Activated CD8-positive, alpha-beta T cell treated with anti-CD3 and anti-CD28 coated beads, Interleukin-2, amount 10 ng/mL, durations not matched to agents 7 days and 5 days (primary cell): ENCODE measurements around the gene CEP89. TPM values are rescaled to one million over a fixed set of nuclear protein-coding genes. Genes with fewer than 3 reads are reported as not detected.
"Not testable (repeated sequence)": the region's sequence is repeated elsewhere in the genome, so short reads cannot be mapped to it uniquely, and the experiment has no call there.

Experiments used
- ATAC-seq: fragments of 150-1000 bp; cut with Tn5 transposase; one replicate; pipeline ENCODE4 v1.10.0; 2021; ENCODE audit warnings: moderate library complexity
- CTCF ChIA-PET: fragments of 350-600 bp; sonication (Branson Sonifier 250); formaldehyde crosslinking; loops from one replicate; lab custom pipeline; 2021; ENCODE audit warnings: antibody characterized with exemption; lab: Charles Lee
- POLR2A ChIA-PET: fragments of 350-600 bp; sonication (Branson Sonifier 250); formaldehyde crosslinking; loops from one replicate; lab custom pipeline; 2021; ENCODE audit warnings: antibody characterized with exemption; lab: Charles Lee
- DNase-seq: peaks from one replicate; pipeline ENCODE4 v3.0.0-alpha.2; 2020
- H3K27ac Mint-ChIP-seq: one replicate; pipeline ENCODE4 v1.8.0; 2021; ENCODE audit warnings: mild to moderate bottlenecking, mixed read lengths
- H3K27me3 Mint-ChIP-seq: one replicate; pipeline ENCODE4 v1.8.0; 2021; ENCODE audit warnings: low read depth, mixed read lengths
- H3K36me3 Mint-ChIP-seq: one replicate; pipeline ENCODE4 v1.8.0; 2021; ENCODE audit warnings: low read depth, mixed read lengths
- H3K4me1 Mint-ChIP-seq: one replicate; pipeline ENCODE4 v1.8.0; 2021; ENCODE audit warnings: low read depth, mixed read lengths
- H3K4me3 Mint-ChIP-seq: one replicate; pipeline ENCODE4 v1.8.0; 2021; ENCODE audit warnings: mild to moderate bottlenecking, mixed read lengths
- H3K9me3 Mint-ChIP-seq: one replicate; pipeline ENCODE4 v1.8.0; 2022; ENCODE audit warnings: mixed read lengths; ENCODE audit not compliant: insufficient read depth
- total RNA-seq, 2 experiments: library from RNA; stranded (reverse); gene quantifications; one replicate each; pipeline ENCODE4 v1.2.3, GENCODE V29; 2021

Gene CEP89
- total RNA-seq, 2 experiments from 2014 or later = 20.0 to 23.2 TPM

- no peak overlapping the region for H3K4me3 Mint-ChIP-seq
- no peaks in the 10 kb centered on the region for H3K27me3 Mint-ChIP-seq
- no peaks in the 10 kb centered on the region for H3K4me1 Mint-ChIP-seq
- DNase-seq (no peak), ATAC-seq (no peak)
- no peak overlapping the region for H3K27ac Mint-ChIP-seq
- POLR2A ChIA-PET = no interaction called here
- H3K36me3 Mint-ChIP-seq = no peaks in the 10 kb centered on the region
- H3K9me3 Mint-ChIP-seq = no peaks in the 10 kb centered on the region
- CTCF ChIA-PET = no interaction called here
Observed at GRCh38 chr19:32852216-32852615, 119.5 kb downstream of the CEP89 start.

DNA sequence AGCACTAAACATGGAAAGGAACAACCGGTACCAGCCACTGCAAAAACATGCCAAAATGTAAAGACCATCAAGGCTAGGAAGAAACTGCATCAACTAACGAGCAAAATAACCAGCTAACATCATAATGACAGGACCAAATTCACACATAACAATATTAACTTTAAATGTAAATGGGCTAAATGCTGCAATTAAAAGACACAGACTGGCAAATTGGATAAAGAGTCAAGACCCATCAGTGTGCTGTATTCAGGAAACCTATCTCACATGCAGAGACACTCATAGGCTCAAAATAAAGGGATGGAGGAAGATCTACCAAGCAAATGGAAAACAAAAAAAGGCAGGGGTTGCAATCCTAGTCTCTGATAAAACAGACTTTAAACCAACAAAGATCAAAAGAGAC is 123.7 kb downstream of the CEP89 start:
- CTCF ChIA-PET, ATAC-seq: not testable (repeated sequence)

DNA sequence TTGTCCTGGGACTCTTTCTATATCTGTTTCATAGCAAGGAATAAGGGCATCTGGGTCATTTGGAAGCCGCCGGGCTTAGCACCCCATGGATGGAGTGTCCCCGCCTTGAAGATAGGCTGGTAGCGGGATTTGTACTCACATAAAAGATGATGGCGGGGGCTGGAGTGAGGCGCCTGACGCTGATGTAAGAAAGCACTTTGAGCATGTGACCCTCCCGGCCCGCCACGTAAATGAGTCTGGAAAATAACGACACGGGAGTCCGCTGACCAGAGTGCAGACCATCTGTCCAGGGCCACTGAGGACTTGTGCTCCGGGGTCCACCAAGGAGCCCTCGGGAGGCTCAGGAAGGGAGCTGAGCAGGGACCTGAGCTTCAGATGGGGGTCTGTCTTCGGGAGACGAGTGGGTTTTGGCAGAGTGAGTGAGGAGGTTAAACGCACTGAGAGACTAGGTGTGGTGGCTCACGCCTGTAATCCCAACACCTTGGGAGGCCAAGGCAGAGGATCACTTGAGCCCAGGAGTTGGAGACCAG is 128.0 kb downstream of the CEP89 start:
- H3K4me1 Mint-ChIP-seq = no peaks in the 10 kb centered on the region
- peaks cover 13% of the 10 kb centered on the region for H3K9me3 Mint-ChIP-seq
- H3K36me3 Mint-ChIP-seq = no peaks in the 10 kb centered on the region
- H3K27me3 Mint-ChIP-seq = no peaks in the 10 kb centered on the region
- POLR2A ChIA-PET = no interaction called here
- CTCF ChIA-PET = no interaction called here
- no peak overlapping the region for H3K4me3 Mint-ChIP-seq
- ATAC-seq = no peak
- no peak for DNase-seq
- H3K27ac Mint-ChIP-seq = no peak overlapping the region

More for the DNA sequence above, 123.7 kb downstream of the CEP89 start:
- H3K36me3 Mint-ChIP-seq, H3K4me3 Mint-ChIP-seq, H3K9me3 Mint-ChIP-seq, DNase-seq, H3K27me3 Mint-ChIP-seq, H3K27ac Mint-ChIP-seq, H3K4me1 Mint-ChIP-seq, POLR2A ChIA-PET: not testable (repeated sequence)

- no peaks in the 10 kb centered on the region for H3K27me3 Mint-ChIP-seq
- H3K9me3 Mint-ChIP-seq = peaks cover 13% of the 10 kb centered on the region
- POLR2A ChIA-PET = no interaction called here
- DNase-seq (no peak), ATAC-seq (no peak)
- CTCF ChIA-PET = no interaction called here
- H3K4me3 Mint-ChIP-seq = no peak overlapping the region
- H3K27ac Mint-ChIP-seq = no peak overlapping the region
- no peaks in the 10 kb centered on the region for H3K36me3 Mint-ChIP-seq
- H3K4me1 Mint-ChIP-seq = no peaks in the 10 kb centered on the region
Observed at GRCh38 chr19:32842061-32842460, 129.7 kb downstream of the CEP89 start.

DNA sequence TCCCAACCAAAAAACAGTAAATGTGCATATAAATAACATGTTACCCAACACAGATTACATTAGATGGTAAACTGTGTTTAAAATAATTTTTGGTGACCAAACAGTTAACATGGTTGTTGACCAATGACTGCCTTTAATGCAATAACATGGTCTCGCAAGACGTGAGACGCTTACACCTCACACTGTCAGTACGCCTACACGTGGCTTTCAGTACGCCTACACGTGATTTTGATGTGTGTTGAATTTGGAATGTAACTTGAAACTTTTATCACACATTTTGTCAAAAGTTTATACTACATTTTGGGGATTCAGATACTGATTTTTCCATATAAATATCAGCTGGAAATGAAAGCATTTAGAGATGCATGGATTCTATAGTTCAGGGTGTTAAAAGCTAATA is 134.2 kb downstream of the CEP89 start:
- H3K36me3 Mint-ChIP-seq = no peaks in the 10 kb centered on the region
- ChIA-PET POLR2A (no interaction called here), CTCF (no interaction called here)
- DNase-seq = no peak
- H3K27me3 Mint-ChIP-seq = no peaks in the 10 kb centered on the region
- ATAC-seq = no peak
- no peak overlapping the region for H3K27ac Mint-ChIP-seq
- H3K4me1 Mint-ChIP-seq = no peaks in the 10 kb centered on the region
- no peak overlapping the region for H3K4me3 Mint-ChIP-seq
- peaks cover 13% of the 10 kb centered on the region for H3K9me3 Mint-ChIP-seq

DNA sequence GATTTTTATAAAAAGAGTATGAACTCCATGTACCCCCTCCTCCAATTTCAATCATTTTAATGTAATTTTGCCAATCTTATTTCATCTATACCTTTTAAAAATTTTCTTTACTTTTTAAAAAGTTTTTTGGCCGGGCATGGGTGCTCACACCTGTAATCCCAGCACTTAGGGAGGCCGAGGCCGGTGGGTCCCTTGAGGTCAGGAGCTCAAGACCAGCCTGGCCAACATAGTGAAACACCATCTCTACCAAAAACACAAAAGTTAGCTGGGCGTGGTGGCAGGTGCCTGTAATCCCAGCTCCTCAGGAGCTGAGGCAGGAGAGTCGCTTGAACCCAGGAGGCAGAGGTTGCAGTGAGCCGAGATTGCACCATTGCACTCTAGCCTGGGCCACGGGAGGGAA is 138.4 kb downstream of the CEP89 start:
- H3K27me3 Mint-ChIP-seq, CTCF ChIA-PET, H3K36me3 Mint-ChIP-seq, POLR2A ChIA-PET, H3K27ac Mint-ChIP-seq, ATAC-seq, H3K4me3 Mint-ChIP-seq, DNase-seq, H3K9me3 Mint-ChIP-seq, H3K4me1 Mint-ChIP-seq: not testable (repeated sequence)

DNA sequence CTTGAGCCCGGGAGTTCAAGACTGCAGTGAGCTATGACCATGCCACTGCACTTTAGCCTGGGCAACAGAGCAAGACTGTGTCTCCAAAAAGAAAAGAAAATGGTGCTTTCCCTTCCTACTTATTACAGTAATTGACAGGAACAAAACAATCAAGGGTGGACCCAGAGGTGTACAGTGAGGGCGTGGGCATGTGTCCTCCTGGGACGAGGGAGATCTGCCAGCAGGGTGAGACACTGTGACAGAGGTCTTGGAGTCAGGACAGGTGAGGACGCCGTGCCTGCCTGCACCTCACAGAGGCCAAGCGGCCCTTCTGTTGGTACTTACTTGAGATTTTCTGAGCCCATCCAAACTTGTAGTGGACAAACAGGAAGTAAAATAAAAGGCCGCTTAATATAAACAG is 138.9 kb downstream of the CEP89 start:
- CTCF ChIA-PET, POLR2A ChIA-PET, ATAC-seq: not testable (repeated sequence)

DNA sequence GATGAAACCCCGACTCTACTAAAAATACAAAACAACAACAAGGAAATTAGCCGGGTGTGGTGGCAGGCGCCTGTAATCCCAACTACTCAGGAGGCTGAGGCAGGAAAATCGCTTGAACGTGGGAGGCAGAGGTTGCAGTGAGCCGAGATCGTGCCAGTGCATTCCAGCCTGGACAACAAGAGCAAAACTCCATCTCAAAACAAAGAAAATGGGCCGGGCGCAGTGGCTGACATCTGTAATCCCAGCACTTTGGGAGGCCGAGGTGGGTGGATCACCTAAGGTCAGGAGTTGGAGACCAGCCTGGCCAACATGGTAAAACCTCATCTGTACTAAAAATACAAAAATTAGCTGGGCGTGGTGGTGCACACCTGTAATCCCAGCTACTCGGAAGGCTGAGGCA is 139.7 kb downstream of the CEP89 start:
- DNase-seq, POLR2A ChIA-PET, ATAC-seq, H3K27me3 Mint-ChIP-seq, H3K27ac Mint-ChIP-seq, H3K4me3 Mint-ChIP-seq, H3K9me3 Mint-ChIP-seq, H3K4me1 Mint-ChIP-seq, H3K36me3 Mint-ChIP-seq, CTCF ChIA-PET: not testable (repeated sequence)

More for the DNA sequence above, 138.9 kb downstream of the CEP89 start:
- DNase-seq, H3K27me3 Mint-ChIP-seq, H3K9me3 Mint-ChIP-seq, H3K4me3 Mint-ChIP-seq, H3K27ac Mint-ChIP-seq, H3K4me1 Mint-ChIP-seq, H3K36me3 Mint-ChIP-seq: not testable (repeated sequence)

DNA sequence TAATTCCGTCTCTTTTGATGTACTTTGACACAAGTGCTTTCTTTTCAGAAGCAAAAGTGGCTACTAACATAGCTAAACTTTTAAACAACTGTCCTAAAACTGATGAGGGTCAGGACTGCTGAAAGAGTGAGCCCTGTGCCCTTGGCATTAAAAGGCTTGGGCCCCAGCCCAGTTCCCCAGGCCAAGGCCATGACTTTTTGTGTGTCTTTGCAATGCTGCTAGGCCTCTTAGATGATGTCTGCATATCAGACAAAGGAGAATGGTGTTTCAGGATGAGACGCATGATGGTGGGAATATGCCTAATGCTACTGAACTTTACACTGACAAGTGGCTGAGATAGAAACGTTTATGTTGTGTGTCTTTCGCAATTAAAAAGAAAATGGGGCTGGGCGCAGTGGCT is 140.1 kb downstream of the CEP89 start:
- Mint-ChIP-seq H3K4me3 (no peak overlapping the region), H3K9me3 (no peaks in the 10 kb centered on the region), H3K27me3 (no peaks in the 10 kb centered on the region), H3K36me3 (no peaks in the 10 kb centered on the region), H3K27ac (no peak overlapping the region), H3K4me1 (no peaks in the 10 kb centered on the region)
- ChIA-PET POLR2A (no interaction called here), CTCF (no interaction called here)
- ATAC-seq (no peak), DNase-seq (no peak)

DNA sequence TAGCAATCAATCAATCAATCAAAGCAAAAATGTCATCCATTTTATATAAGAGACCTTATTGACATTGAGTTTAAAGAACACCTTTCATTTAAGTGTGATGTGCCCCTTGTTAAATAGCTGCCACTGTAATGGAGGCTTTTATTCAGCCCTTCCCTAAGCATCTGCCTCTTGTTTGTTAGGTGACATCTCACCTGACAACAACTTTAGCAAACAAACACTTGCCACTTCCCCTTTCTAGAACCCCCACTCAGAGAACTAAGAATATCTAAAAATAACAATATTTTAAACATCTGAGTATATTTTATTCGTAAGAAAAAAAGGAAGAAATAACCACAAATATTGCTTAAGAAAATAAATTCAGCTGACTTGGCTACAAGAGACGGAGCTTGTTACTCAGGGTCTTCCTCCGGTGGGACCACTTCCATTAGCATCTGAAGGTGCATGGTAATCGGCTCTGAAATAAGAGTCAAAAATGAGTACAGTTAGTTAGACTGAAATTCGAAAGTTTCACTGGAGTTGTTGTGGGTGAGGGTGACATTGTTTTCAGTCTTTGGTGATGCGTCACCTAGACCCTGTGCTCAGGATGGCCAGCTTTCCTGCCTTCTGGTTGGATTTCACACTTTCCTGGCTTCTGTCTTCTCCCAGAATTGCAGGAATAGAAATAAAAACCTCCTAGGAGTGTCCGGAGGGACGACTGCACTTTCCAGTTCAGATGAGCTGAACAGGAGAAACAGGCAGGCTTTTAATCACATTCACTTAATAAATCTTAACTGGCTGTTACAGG is 141.3 kb downstream of the CEP89 start:
- Mint-ChIP-seq H3K4me3 (no peak overlapping the region), H3K36me3 (no peaks in the 10 kb centered on the region), H3K27me3 (no peaks in the 10 kb centered on the region), H3K9me3 (no peaks in the 10 kb centered on the region), H3K4me1 (no peaks in the 10 kb centered on the region), H3K27ac (no peak overlapping the region)
- ChIA-PET POLR2A (no interaction called here), CTCF (no interaction called here)
- DNase-seq = no peak
- no peak for ATAC-seq

DNA sequence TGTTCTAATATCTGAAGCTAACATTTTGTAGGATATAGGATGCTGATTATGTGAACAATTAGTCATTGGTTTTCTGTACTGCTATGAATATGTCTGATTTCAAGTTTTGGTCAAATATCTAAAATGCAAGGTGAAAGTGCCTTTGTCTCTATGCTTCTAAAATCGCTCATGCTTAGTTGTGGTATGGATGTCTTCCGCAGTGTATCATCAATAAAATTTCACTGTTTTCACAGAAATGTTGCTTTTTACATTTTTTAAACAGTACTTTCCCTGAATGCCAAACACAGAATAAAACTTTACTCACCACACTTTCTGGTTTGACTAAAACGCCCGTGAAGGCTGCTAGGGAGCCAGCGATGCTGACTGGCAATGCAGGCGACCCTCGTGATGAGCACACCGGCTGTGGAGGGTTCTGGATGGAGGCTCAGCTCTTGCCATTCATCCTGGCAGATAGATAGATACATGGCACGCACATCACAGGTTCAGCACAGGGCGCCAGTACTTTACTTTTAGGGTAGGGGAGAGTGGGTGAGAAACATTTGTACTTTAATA is 142.3 kb downstream of the CEP89 start:
- CTCF ChIA-PET = interaction anchor here (1.2 kb wide), 1 partner anchor 9 kb away, joined by 3 read pairs; no protein-coding TSS in a partner anchor
- Mint-ChIP-seq H3K27me3 (no peaks in the 10 kb centered on the region), H3K27ac (no peak overlapping the region), H3K4me3 (no peak overlapping the region), H3K36me3 (no peaks in the 10 kb centered on the region), H3K4me1 (no peaks in the 10 kb centered on the region), H3K9me3 (no peaks in the 10 kb centered on the region)
- POLR2A ChIA-PET = no interaction called here
- no peak for ATAC-seq
- no peak for DNase-seq

- POLR2A ChIA-PET = no interaction called here
- no peak overlapping the region for H3K4me3 Mint-ChIP-seq
- CTCF ChIA-PET = interaction anchor here (0.7 to 1.2 kb wide), 3 partner anchors 9 to 229 kb away, joined by 3 read pairs; no protein-coding TSS in a partner anchor
- no peaks in the 10 kb centered on the region for H3K36me3 Mint-ChIP-seq
- ATAC-seq (no peak), DNase-seq (no peak)
- H3K27ac Mint-ChIP-seq = no peak overlapping the region
- no peaks in the 10 kb centered on the region for H3K9me3 Mint-ChIP-seq
- no peaks in the 10 kb centered on the region for H3K27me3 Mint-ChIP-seq
- H3K4me1 Mint-ChIP-seq = no peaks in the 10 kb centered on the region
Observed at GRCh38 chr19:32828643-32829344, 143.0 kb downstream of the CEP89 start.
